ENCODE measurements around the gene SIRT3.

SIRT3 gene

GRCh38 chr11:213111-213510 lies 23.0 kb downstream of the SIRT3 start:
- DNase-seq, result no peak

- no peak for DNase-seq
These were observed 23.7 kb downstream of the SIRT3 start for GRCh38 chr11:212150-213100.

GRCh38 chr11:211741-212140 lies 24.4 kb downstream of the SIRT3 start:
- DNase-seq, result no peak

GRCh38 chr11:211295-211694 lies 24.8 kb downstream of the SIRT3 start:
- no peak for DNase-seq

GRCh38 chr11:210803-211180 lies 25.4 kb downstream of the SIRT3 start:
- no peak for DNase-seq

GRCh38 chr11:210122-210802 lies 25.9 kb downstream of the SIRT3 start:
- no peak for DNase-seq

GRCh38 chr11:209275-210121 lies 26.6 kb downstream of the SIRT3 start:
- no peak for DNase-seq

GRCh38 chr11:208917-209260 lies 27.3 kb downstream of the SIRT3 start:
- no peak for DNase-seq

GRCh38 chr11:208181-208916 lies 27.8 kb downstream of the SIRT3 start:
- no peak for DNase-seq

- DNase-seq, result no peak
These were observed 28.3 kb downstream of the SIRT3 start for GRCh38 chr11:207863-208180.

- DNase-seq, result peak; percentile 54
These were observed 28.8 kb downstream of the SIRT3 start, which contains the start of the genes BET1L and RIC8A for GRCh38 chr11:207208-207862. BET1L (minus strand) TSS chr11:207399; CDS start chr11:207321, 78 bp downstream. RIC8A (plus strand) TSS chr11:207708; CDS start chr11:208855, 1,147 bp downstream.

- no peak for DNase-seq
These were observed 29.5 kb downstream of the SIRT3 start for GRCh38 chr11:206526-207207.

GRCh38 chr11:206002-206384 lies 30.1 kb downstream of the SIRT3 start:
- DNase-seq, result no peak

GRCh38 chr11:205221-206001 lies 30.7 kb downstream of the SIRT3 start:
- DNase-seq, result no peak

- DNase-seq, result no peak
These were observed 31.5 kb downstream of the SIRT3 start for GRCh38 chr11:204587-205109.

GRCh38 chr11:203945-204586 lies 32.1 kb downstream of the SIRT3 start:
- no peak for DNase-seq

GRCh38 chr11:203056-203944 lies 32.8 kb downstream of the SIRT3 start:
- DNase-seq, result no peak

- no peak for DNase-seq
These were observed 33.7 kb downstream of the SIRT3 start for GRCh38 chr11:202490-202889.

GRCh38 chr11:201966-202365 lies 34.2 kb downstream of the SIRT3 start:
- DNase-seq, result no peak

Measured in NCI-H1417 treated with DMSO at 0.1 percent for 48 hours (cell line).